Right lobe of liver (tissue), 6 donors: ENCODE data around the gene RPTOR. TPM values are rescaled to one million over a fixed set of nuclear protein-coding genes. Genes with fewer than 3 reads are reported as not detected.

Experiments used
- ATAC-seq, 4 donors: fragments of 200-7000 bp; cut with Tn5 transposase; one replicate each; pipeline ENCODE4 v1.9.1; 2020; ENCODE audit warnings: mild to moderate bottlenecking in 4 of 4, moderate library complexity in 4 of 4
- DNase-seq, 3 donors: peaks; one replicate each; pipeline ENCODE4 v3.0.0-alpha.2; 2020
- H3K27ac ChIP-seq, 3 donors: fragments of 200-600 bp; one replicate each; pipeline ENCODE4 v1.8.0; 2022
- H3K27me3 ChIP-seq, 2 donors: fragments of 200-600 bp; one replicate each; pipeline ENCODE4 v1.8.0; 2022
- H3K36me3 ChIP-seq, 4 donors: fragments of 200-600 bp; sonication (generic) in 1 of 4; one replicate each; pipeline versions ENCODE4 v1.5.1 to v1.8.0; 2017 to 2022; ENCODE audit warnings: control low read depth in 1 of 4
- H3K4me1 ChIP-seq, 4 donors: fragments of 200-600 bp; sonication (generic) in 1 of 4; one replicate each; pipeline versions ENCODE4 v1.5.1 to v1.8.0; 2017 to 2022; ENCODE audit warnings: control low read depth in 1 of 4
- H3K4me3 ChIP-seq, 3 donors: fragments of 200-600 bp; one replicate each; pipeline ENCODE4 v1.8.0; 2022
- H3K9me3 ChIP-seq, 4 donors: fragments of 200-600 bp; sonication (generic) in 1 of 4; one replicate each; pipeline versions ENCODE4 v1.5.1 to v1.8.0; 2017 to 2022; ENCODE audit warnings: control low read depth in 1 of 4
- CTCF ChIP-seq, 4 donors: fragments of 200-600 bp in 3 of 4; fragments of 450-650 bp in 1 of 4; IDR thresholded peaks; one replicate each; pipeline versions ENCODE4 v1.5.1 to v1.8.0; 2016 to 2022; ENCODE audit warnings: antibody characterized with exemption in 4 of 4, mild to moderate bottlenecking in 2 of 4
- POLR2A ChIP-seq: fragments of 450-650 bp; IDR thresholded peaks from one replicate; pipeline ENCODE4 v1.6.1; 2017; ENCODE audit warnings: antibody characterized with exemption, mild to moderate bottlenecking
- WGBS: methylation state at CpG from one replicate; pipeline ENCODE4 v1.1.6; 2018; ENCODE audit warnings: low coverage, low lambda C conversion rate; ENCODE audit not compliant: insufficient coverage; ENCODE audit errors: missing lambda C conversion rate; 5-methylcytosine and 5-hydroxymethylcytosine counted together
- intact Hi-C, 2 donors: fragments of 100-400 bp; cut with DNase I; formaldehyde crosslinking; loops; one replicate each; pipeline versions ENCODE4 v1.11.2 to v1.14.1; 2022
- total RNA-seq, 6 experiments: library from RNA; depleted of rRNA in 2 of 6; stranded (reverse); fragments of >200 nt in 2 of 6; fragmentation: NEBNext Ultra II Directional in 3 of 6; extraction: Animal tissue kit (Norgen Biotek cat#: 25700) in 3 of 6; gene quantifications; one replicate each; pipeline versions ENCODE4 v1.1.0 to v1.2.4, GENCODE V29; 2016 to 2023
- donor health status: DM: no; HTN: yes; CAD: no.
- donor health status: DM: no; HTN: no; CAD: no.
- donor health status: DM: no; HTN: no; CAD: no.
- donor health status: DM: no; HTN: yes; CAD: no.
- donor health status: DM: no; HTN: yes; CAD: no.

Gene RPTOR
- total RNA-seq, 6 experiments from 2014 or later: 13.1 to 24.0 (median 15.5) TPM

DNA sequence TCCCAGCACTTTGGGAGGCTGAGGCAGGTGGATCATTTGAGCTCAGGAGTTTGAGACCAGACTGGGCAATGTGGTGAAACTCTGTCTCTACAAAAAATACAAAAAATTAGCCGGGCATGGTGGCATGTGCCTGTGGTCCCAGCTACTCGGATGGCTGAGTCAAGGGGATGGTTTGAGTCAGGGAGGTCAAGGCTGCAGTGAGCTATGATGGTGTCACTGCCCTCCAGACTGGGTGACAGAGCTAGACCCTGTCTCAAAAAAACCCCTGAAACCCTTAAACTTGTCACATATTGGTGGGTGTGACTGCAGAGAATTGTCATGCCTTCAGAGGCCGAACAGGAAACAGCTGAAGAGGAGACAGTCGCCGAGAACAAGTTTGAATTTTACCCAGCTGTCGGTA is 13.4 kb downstream of the RPTOR start:
- no peak for ATAC-seq
- no peak for DNase-seq
- H3K36me3 ChIP-seq: no peaks in the 10 kb centered on the region
- 79% methylated on average over 5 of the region's 6 CpGs for WGBS
- intact Hi-C loops: no loop called here
- no peaks in the 10 kb centered on the region for H3K9me3 ChIP-seq
- H3K4me3 ChIP-seq: no peak overlapping the region
- H3K4me1 ChIP-seq: no peaks in the 10 kb centered on the region
- H3K27ac ChIP-seq: no peak overlapping the region
- no peaks in the 10 kb centered on the region for H3K27me3 ChIP-seq
- TF ChIP-seq CTCF (IDR thresholded peaks at IDR 0.05): no peak
- no peak for TF ChIP-seq POLR2A

GRCh38 chr17:80559825-80560251 is 15.2 kb downstream of the RPTOR start:
- intact Hi-C loops: no loop called here
- Histone ChIP-seq H3K4me1 (no peaks in the 10 kb centered on the region), H3K4me3 (no peak overlapping the region), H3K27ac (no peak overlapping the region), H3K27me3 (no peaks in the 10 kb centered on the region), H3K36me3 (no peaks in the 10 kb centered on the region), H3K9me3 (no peaks in the 10 kb centered on the region)
- ATAC-seq (no peak), DNase-seq (no peak)
- 65% methylated on average over 6 of the region's 6 CpGs for WGBS
- TF ChIP-seq CTCF (IDR thresholded peaks at IDR 0.05): no peak
- TF ChIP-seq POLR2A: no peak

DNA sequence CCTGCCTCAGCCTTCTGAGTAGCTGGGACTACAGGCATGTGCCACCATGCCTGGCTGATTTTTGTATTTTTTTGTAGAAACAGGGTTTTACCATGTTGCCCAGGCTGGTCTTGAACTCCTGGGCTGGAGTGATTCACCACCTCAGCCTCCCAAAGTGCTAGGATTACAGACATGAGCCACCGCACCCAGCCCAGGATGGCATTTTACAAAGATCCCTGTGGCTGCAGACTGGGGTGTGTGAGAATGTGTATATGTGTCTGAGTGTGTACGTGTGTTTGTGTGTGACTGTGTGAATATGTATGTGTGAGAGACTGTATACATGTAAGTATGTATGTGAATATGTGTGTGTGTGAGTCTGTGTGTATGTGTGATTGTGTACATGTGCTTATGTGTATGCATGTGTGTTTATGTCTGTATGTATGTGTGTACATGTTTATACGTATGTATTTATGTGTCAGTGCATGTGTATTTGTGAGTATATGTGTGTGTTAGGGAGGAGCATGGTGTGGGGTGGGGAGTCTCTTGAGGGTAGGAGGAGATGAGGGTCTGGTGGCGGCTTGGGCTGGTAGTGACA is 17.0 kb downstream of the RPTOR start:
- Histone ChIP-seq H3K9me3 (no peaks in the 10 kb centered on the region), H3K4me1 (no peaks in the 10 kb centered on the region), H3K36me3 (no peaks in the 10 kb centered on the region), H3K27me3 (no peaks in the 10 kb centered on the region), H3K27ac (no peak overlapping the region), H3K4me3 (no peak overlapping the region)
- DNase-seq (no peak), ATAC-seq (no peak)
- intact Hi-C loops: no loop called here
- 93% methylated on average over 3 of the region's 4 CpGs for WGBS
- TF ChIP-seq POLR2A (no peak), CTCF (IDR thresholded peaks at IDR 0.05) (no peak)

- TF ChIP-seq CTCF (IDR thresholded peaks at IDR 0.05) (no peak), POLR2A (no peak)
- Histone ChIP-seq H3K4me1 (no peaks in the 10 kb centered on the region), H3K27ac (no peak overlapping the region), H3K36me3 (no peaks in the 10 kb centered on the region), H3K9me3 (no peaks in the 10 kb centered on the region), H3K27me3 (no peaks in the 10 kb centered on the region), H3K4me3 (no peak overlapping the region)
- ATAC-seq: no peak
- WGBS: 87% methylated on average over 5 of the region's 5 CpGs
- intact Hi-C loops: no loop called here
- no peak for DNase-seq
These were observed 19.9 kb downstream of the RPTOR start for GRCh38 chr17:80564545-80564944.
